ENCODE results near the gene GPC5.

The GPC5 gene

GRCh38 chr13:91398413-91399188 is at the start of gene GPC5:
Gene GPC5, plus strand, starts transcription at chr13:91398621.
- peak; percentile 81 to 86 for DNase-seq

DNA sequence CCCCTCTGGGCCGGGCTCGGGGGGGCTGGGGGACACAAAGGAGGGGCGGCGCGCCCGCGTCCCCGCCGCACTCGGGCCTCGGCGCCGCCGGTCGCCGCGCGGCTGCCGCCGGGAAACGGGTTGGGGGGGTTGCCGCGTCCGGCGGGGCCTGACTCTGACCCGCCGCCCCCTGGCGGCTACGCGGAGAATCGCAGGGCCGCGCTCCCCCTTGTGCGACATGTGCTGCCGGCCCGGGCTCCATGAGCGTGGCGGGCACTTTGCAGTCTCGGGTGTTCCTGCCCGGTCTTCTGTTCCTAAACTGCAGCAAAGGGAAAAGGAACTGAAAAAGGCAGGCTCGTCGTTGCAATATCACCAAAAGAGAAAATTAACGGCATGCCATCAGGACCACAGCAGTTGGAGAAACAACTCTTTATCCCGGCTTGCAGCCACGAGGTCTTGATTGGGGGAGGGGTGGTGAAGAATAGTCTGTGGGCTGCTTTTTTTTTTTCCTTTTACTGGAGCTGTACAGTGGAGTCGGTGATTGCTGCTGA is 49.5 kb upstream of the GPC5 start:
- DNase-seq = peak; percentile 94 to 97

- DNase-seq = peak in 1 of 2 donors; percentile 11
Measured at GRCh38 chr13:91349992-91350911, 48.2 kb upstream of the GPC5 start.

- DNase-seq = no peak
Measured at GRCh38 chr13:91351123-91351522, 47.3 kb upstream of the GPC5 start.

- no peak for DNase-seq
Measured at GRCh38 chr13:91351980-91352379, 46.4 kb upstream of the GPC5 start.

- peak in 1 of 2 donors; percentile 4 for DNase-seq
Measured at GRCh38 chr13:91352891-91353290, 45.5 kb upstream of the GPC5 start.

- no peak for DNase-seq
Measured at GRCh38 chr13:91353494-91353893, 44.9 kb upstream of the GPC5 start.

GRCh38 chr13:91355099-91355825 is 43.2 kb upstream of the GPC5 start:
- no peak for DNase-seq

DNA sequence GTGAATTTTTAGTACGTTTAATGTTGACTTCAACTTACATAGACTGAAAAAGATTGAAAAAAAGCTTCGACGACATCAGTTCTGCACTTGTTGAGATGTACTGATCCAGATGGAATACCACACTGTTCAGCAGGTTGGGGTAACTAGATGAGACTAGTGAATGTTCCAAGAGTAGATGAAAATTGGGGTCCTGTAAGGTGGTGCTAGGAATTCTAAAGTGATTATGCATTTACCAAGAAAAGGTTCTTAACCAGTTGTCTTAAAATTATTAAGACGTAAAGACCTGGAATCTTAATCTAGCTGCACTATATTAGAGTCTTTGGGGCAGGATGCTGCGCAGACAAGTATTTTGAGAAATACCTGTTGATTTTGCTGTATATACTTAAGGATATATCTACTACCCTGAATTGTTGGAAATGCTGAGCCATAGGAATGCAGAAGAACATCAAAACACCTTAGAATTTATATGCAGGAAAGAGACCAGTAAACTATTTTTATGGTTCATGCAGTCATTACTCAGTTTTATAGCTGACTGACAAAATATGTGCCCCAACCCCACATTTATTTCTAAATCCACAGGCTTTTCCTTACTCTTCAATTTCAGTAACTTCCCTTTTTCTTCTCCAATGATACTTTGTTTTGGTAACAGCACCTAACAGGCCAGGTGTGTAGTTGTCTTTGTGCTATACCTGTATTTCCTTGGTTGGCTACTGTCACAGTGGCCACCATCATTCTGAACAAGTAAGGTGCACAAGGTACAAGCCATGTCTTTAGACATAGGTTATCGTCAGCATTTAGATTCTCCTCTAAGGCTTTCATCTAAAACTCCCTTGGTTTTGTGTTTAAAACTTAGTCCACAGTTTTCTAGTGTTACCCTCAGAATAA is 42.4 kb upstream of the GPC5 start:
- DNase-seq = no peak

DNA sequence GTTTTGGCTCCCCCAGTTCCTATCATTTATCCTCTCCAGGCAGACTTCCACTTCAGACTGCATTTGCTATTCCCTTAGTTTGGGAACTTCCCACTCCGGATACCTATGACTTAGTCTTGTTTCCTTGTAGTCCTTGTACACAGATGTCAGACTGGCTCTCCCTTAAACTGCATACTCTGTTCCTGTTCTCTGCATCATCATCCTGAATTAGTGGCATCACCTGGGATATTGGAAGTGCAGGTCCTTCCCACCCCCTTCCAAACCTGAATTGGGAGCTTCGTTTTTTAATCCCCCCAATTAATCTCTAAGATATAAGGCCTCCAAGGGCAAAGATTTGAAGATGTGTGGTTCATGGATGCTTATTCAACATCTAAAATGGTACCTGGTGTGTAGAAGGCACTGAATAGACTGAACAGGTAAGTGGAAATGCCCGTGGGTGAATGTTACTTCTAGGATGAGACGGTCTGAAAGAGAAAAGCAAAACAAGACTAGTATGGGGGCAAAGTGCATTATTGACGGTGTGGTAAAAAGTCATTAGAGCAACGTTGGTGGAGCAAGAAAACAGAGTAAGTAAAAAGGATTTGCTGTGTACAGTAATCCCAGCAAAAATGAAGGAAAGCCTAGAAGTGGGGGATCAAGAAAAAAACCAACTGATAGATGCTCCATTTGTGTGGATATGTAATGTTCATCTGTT is 41.4 kb upstream of the GPC5 start:
- DNase-seq = no peak

DNA sequence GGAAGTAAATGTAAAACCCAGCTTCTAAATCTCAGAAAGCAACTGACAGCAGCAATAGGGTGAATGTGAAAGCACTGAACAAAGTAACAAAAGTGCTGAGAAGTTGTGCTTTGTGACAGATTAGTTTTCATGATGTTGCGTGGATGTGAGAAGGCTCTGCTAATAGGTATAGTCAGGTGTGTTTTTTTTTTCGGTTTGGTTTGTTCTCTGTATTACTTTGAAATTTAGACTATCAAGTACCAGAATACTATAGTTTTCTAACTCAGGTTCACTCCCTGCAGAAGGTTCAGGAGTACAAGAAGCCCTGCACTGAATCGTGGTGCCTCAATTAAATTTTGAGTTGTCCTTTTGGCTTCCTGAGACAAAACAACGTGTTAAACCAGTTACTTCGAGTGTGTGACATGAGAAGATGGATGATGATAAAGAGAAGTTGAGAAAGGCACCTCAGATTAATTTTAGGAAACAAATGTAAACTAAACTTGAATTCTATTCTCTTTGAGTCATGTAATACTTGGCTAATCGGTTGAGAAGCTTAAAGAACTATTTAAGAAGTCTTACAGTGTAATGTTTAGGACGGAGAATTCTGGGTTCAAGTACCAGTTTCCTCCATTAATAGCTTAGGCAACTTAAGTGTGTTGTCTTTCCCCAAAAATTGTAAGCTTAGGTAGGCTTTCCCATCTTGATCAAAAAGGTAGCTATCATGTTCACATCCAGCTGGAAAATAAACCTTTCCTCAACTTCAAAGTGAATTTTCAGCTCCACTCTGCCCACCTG is 40.6 kb upstream of the GPC5 start:
- DNase-seq = no peak

DNA sequence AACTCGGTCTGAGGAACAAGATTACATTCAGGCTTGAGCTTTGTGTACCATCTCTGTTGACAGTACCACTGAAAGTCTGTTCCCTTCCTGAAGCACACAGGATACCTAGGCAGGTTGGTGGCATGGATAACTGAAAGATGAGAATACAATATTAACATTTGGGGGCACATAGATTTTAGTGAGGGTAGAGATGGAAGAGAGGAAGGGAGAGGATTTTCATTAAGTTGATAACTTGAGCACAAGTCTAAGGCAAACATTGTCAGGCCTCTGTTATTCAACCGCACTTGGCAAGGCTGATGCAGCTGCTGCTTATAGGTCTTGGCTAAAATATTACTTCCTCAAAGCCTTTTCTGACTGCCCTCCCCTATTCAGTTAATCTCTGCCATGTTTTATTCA is 40.0 kb upstream of the GPC5 start:
- DNase-seq = no peak

- no peak for DNase-seq
Measured at GRCh38 chr13:91359111-91359510, 39.3 kb upstream of the GPC5 start.

- no peak for DNase-seq
Measured at GRCh38 chr13:91359631-91360030, 38.8 kb upstream of the GPC5 start.

GRCh38 chr13:91360246-91360751 is 38.1 kb upstream of the GPC5 start:
- peak in 1 of 2 donors; percentile 6 for DNase-seq

DNA sequence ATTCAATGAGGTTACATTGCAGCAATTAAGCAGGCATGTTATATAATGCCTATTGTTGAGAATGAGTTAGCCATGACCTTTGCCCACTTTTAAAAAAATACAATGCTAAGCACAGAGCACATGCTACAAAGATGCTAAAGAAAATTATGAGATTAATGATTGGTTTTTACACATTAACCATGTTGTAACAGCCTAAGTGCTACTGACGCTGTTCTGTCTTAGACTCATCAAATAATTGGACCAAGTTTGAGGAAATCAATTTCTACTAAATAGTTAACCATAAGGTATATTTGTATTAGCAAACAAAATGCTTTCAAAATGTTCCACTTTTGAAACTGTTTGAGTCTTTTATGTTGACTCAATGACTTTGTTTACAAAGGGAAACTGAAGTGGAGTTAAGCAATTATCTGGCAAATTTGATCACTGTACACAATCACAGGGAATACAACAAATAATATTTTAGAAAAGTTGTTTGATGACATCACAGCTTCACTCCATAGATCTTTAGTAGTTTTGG is 36.6 kb upstream of the GPC5 start:
- no peak for DNase-seq

DNA sequence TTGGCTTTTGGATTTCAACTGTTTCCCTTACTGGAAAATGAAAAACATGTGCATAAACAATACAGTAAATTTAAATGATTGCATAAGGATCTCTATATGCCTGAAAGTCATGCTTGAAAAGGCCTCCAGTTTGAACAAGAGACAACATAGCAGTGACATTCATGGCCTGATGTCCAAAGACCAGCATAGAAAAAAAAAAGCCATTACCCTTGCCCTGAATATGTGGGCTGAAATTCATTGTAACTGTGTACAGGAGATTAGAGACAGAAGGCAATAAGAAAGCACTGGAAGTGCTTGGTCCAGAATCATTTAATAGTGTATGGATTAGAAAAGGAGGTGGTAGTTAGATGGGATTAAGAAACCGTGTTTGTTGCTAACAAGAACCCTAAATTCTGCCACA is 35.5 kb upstream of the GPC5 start:
- DNase-seq = no peak

DNA sequence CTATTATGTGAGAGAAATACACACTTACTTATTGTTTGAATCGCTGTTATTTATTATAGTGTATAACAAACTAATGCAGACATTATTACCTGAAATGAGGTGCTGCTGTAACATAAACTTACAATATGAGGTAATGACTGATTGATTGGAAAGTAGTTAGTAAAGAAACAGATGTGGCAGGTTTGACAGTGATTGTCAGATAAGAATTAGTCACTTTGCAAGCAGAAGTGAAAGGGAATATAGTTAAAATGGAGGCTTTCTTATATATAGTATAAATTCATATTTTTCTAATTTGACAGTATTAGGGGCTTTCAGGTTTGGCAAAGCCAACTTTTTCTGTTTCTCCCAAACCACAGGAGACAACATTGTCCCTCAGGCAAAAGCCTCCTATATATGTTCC is 30.3 kb upstream of the GPC5 start:
- no peak for DNase-seq

- DNase-seq = peak in 1 of 2 donors; percentile 20
Measured at GRCh38 chr13:91368676-91369440, 29.6 kb upstream of the GPC5 start.
